HG02678 (cell line): Measurements from ENCODE around the gene CYP2D6.
"Not testable (repeated sequence)": the region's sequence is repeated elsewhere in the genome, so short reads cannot be mapped to it uniquely, and the experiment has no call there.

Experiments
- ATAC-seq: cut with Tn5 transposase; IDR thresholded peaks from one replicate; pipeline ENCODE4 v1.9.1; 2021; ENCODE audit warnings: mild to moderate bottlenecking, moderate library complexity; ENCODE audit not compliant: unreplicated experiment

Gene CYP2D6

DNA sequence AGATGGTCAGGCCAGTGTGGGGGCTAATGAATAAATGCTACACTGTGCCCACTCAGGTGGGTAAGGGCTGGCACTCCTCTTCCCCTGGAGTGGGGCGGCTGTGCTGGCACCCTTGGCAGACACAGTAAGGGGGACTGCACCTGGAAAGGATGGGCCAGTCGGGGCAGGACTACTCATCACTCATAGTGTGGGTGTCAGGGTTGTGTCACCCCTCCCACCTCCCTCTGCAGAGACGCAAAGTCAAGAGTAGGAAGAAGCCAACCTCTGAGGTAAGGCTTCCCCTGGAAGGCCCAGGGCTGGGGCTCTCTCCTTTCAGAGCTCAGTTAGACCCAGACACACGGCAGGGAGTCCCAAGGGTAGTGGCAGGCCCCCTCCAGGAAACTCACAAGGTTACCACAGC, 5.1 kb upstream of the CYP2D6 start:
- not testable (repeated sequence) for ATAC-seq

GRCh38 chr22:42134100-42135020, 3.8 kb upstream of the CYP2D6 start:
- ATAC-seq, result no peak

DNA sequence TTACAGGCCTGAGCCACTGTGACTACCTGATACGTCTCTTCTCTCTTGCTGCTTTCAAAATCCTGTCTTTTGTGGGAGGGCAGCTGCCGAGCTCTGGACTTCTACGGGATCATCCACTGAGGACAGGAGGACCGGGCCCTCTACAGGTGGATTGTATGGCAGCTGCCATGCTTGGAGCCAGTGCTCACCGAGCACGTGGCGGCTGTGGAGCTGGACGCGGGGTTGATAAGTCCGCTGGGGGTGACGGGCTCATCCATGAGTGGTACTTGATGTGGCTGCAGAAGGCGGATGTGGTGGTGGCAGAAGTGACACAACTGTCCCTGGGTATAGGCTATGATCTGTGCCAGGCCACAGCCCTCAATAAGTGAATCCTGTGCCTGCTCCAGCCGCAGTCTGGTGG, 1.8 kb upstream of the CYP2D6 start:
- ATAC-seq, result no peak

DNA sequence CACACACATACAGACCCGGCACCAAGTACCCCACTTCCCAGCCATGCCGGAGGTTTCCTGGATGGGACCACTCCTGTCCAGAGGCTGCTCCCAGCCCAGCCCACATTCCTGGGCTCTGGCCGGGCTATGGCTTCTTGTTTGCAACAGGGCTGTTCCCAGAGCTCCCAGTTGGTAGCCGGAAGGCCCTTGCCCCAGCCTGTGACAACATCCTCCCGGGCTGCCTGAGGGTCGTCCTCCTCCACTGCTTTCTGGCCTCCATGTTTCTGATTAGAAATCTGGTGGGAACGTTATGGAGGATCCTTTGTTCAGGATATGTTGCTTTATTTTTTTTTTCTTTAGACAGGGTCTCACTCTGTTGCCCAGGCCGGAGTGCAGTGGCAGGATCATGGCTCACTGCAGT, 952 bp upstream of the CYP2D6 start:
- ATAC-seq, result no peak

DNA sequence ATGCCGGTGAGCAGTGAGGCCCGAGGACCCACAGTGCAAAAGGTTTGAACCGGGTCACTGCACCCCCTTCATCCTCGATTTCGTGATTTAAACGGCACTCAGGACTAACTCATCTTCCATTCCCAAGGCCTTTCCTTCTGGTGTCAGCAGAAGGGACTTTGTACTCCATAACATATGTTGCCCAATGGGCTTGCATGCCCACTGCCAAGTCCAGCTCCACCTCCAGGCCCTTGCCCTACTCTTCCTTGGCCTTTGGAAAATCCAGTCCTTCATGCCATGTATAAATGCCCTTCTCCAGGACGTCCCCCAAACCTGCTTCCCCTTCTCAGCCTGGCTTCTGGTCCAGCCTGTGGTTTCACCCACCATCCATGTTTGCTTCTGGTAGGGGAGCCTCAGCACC, 428 bp downstream of the CYP2D6 start:
- ATAC-seq, result not testable (repeated sequence)

GRCh38 chr22:42128776-42129694, 1.6 kb downstream of the CYP2D6 start:
- ATAC-seq, result not testable (repeated sequence)

GRCh38 chr22:42128007-42128406, 2.6 kb downstream of the CYP2D6 start:
- not testable (repeated sequence) for ATAC-seq

GRCh38 chr22:42127606-42128005, 3.0 kb downstream of the CYP2D6 start:
- no peak for ATAC-seq

GRCh38 chr22:42123529-42123928, 7.1 kb downstream of the CYP2D6 start:
- ATAC-seq, result not testable (repeated sequence)

- ATAC-seq, result not testable (repeated sequence)
Measured at GRCh38 chr22:42120231-42121021, 10.2 kb downstream of the CYP2D6 start.

DNA sequence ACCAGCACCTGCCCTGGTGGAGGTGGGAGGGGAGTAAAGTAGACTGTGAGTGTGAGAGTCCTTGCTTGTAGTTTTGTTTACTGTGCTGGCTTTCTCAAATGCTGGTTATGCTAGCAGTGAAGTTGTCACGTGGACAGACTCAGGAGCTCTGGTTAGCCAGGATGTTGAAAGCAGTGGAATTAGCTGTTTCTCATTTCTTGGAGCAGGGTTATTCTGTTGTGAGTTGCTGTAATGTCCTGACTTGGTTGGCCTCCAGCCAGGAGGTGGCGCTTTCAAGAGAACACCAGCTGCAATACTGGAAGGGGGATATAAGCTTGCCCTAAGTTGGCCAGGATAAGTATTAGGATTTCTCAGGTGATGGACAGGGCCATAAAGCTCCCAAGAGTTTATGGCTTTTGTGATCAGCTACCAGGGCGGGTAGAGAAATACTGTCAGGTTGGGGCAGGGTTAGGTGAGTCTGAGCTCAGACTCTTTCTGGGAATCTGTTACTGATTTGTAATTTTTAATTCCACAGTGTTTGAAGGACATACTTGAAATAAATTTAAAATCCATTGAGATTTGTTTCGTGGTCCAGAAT, 13.7 kb downstream of the CYP2D6 start:
- no peak for ATAC-seq

DNA sequence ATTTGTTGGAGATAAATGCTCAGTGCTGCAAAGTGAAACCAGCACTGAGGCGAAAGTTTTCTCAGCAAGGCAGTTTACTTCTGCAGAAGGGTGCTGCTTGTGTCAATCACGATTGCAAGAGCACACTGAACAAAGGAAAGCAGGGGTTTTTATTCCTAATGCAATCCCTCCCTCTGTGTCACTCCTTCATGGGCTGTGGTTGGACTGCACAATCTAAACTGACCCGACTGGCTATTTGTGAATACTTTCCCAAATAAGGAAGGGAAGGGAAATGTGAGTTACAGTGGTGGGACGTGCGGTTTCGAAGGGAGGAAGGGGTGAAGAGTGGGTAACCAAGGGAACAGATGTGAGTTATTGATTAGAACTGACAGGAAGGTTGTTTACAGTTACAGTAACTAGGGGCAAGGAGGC, 15.2 kb downstream of the CYP2D6 start:
- ATAC-seq, result not testable (repeated sequence)

- no peak for ATAC-seq
Measured at GRCh38 chr22:42114721-42115120, 15.9 kb downstream of the CYP2D6 start.

GRCh38 chr22:42112793-42113192, 17.8 kb downstream of the CYP2D6 start:
- ATAC-seq, result not testable (repeated sequence)

- no peak for ATAC-seq
Measured at GRCh38 chr22:42111798-42112197, 18.8 kb downstream of the CYP2D6 start.

DNA sequence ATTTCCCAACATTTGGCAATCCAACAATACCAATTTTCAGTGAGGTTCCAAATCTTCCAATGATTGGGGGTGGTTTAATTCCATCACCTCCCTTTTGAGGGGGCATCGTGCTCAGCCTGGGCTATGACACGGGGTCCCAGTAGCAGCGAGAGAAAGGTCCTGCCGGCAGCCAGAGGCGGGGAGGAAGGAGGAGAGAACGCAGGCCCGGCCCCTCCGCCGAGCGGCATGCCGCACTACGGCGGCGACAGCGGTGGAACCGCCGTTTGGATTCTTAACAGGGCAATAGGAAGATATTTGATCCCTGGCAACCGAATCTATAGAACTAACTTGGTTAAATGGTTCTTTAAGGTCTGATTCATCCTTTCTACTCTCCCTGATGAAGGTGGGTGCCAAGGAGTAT, 21.8 kb downstream of the CYP2D6 start:
- ATAC-seq, result no peak

DNA sequence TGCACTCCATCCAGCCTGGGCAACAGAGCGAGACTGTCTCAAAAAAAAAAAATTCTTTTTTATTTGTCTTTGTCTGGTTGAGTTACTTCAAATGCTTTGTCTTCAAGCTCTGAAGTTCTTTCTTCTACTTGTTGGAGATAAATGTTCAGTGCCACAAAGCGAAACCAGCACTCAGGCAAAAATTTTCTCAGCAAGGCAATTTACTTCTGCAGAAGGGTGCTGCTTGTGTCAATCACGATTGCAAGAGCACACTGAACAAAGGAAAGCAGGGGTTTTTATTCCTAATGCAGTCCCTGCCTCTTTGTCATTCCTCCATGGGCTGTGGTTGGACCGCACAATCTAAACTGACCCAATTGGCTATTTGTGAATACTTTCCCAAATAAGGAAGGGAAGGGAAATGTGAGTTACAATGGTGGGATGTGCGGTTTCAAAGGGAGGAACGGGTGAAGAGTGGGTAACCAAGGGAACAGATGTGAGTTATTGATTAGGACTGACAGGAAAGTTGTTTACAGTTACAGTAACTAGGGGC, 26.2 kb downstream of the CYP2D6 start:
- not testable (repeated sequence) for ATAC-seq

- ATAC-seq, result no peak
Measured at GRCh38 chr22:42101199-42101598, 29.4 kb downstream of the CYP2D6 start.

- ATAC-seq, result no peak
Measured at GRCh38 chr22:42091455-42091782, 39.2 kb downstream of the CYP2D6 start.
